GM23248 (cell line): Measurements from ENCODE around the gene FSTL4.

Experiments used
- EZH2 ChIP-seq: fragments of 200-600 bp; sonication (generic); IDR thresholded peaks from 2 replicates; pipeline ENCODE4 v1.6.1; 2018; ENCODE audit warnings: antibody characterized with exemption, mild to moderate bottlenecking; ENCODE audit not compliant: insufficient read depth, poor library complexity, severe bottlenecking
- EZH2phosphoT487 ChIP-seq: fragments of 200-600 bp; sonication (generic); IDR thresholded peaks from 2 replicates; pipeline ENCODE4 v1.6.1; 2018; ENCODE audit warnings: antibody characterized with exemption, moderate library complexity, mild to moderate bottlenecking, low read depth; ENCODE audit not compliant: insufficient read depth

DNA sequence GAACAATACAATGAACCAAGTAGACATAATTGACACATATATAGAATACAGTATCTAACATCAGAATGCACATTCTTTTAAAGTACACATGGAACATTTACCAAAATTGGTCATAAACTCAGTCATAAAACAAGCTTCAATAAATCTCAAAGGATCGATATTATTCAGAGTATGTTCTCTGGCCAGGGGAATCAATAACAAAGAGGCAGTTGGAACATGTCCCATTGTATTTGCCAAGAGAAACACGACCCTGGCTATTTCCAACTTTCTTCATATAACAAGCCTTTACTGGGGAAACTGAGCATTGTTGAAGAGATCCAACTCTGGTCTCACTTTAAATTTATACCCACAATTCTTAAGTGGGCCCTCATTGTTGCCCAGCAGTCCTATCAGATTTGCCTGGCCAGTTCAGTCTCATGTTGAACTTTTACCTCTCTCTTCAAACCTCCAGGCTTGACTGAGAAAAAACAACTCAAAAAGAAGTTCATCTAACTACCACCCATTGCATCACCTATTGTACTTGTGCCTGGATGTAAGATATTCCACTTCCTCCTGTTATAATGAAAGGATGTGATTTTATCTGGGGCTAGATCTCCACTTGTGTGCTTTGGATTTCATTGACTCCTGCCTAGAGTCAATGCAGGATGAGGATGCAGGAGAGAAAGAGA, 398.1 kb downstream of the FSTL4 start:
- TF ChIP-seq EZH2 (no peak), EZH2phosphoT487 (no peak)
